ENCODE results near the gene ZNF692.
"Not testable (repeated sequence)": the region's sequence is repeated elsewhere in the genome, so short reads cannot be mapped to it uniquely, and the experiment has no call there.

Gene ZNF692

GRCh38 chr1:248807067-248807737 is 51.7 kb downstream of the ZNF692 start:
- no peak for DNase-seq

- no peak for DNase-seq
Measured at GRCh38 chr1:248805876-248806275, 53.0 kb downstream of the ZNF692 start.

GRCh38 chr1:248804771-248805681 is 53.9 kb downstream of the ZNF692 start:
- DNase-seq = no peak

- DNase-seq = not testable (repeated sequence)
Measured at GRCh38 chr1:248803501-248803900, 55.4 kb downstream of the ZNF692 start.

- DNase-seq = no peak
Measured at GRCh38 chr1:248802454-248802853, 56.4 kb downstream of the ZNF692 start.

- DNase-seq = no peak
Measured at GRCh38 chr1:248800459-248800858, 58.4 kb downstream of the ZNF692 start.
